ENCODE results near the gene ZNF396. TPM values are rescaled to one million over a fixed set of nuclear protein-coding genes. Genes with fewer than 3 reads are reported as not detected.

ZNF396 gene
- total and polyA plus RNA-seq, 9 of the 15 experiments (the other 6 are each of a cell fraction or from before 2014, with no cell fraction given): 0.73 to 2.3 (median 1.9) TPM

- TF ChIP-seq RERE (CRISPR knock-in tag; IDR thresholded peaks at IDR 0.05; ENCODE audit: borderline replicate concordance): no peak
- TF ChIP-seq RAD21 (CRISPR knock-in tag; conservative IDR thresholded peaks at IDR 0.05 in 1 of 2, IDR thresholded peaks at IDR 0.05 in 1 of 2): peak in 1 of 2 experiments; percentile 54; a peak in 2 of 4 replicates
- no peak for TF ChIP-seq XRCC3 (IDR thresholded peaks at IDR 0.05)
- TF ChIP-seq ZNF318 (IDR thresholded peaks at IDR 0.05; ENCODE audit: borderline replicate concordance in 1 of 2, low read depth in 1 of 2): no peak
- TF ChIP-seq HDAC1 (IDR thresholded peaks at IDR 0.05): no peak
- TF ChIP-seq SMC3 (conservative IDR thresholded peaks at IDR 0.05; ENCODE audit: insufficient read depth, low read depth, low read length): 0 out of 2 replicates have a peak, but pooled peaks have one; percentile 29
- TF ChIP-seq IRF1 (CRISPR knock-in tag; IDR thresholded peaks at IDR 0.05; ENCODE audit: borderline replicate concordance): no peak
- TF ChIP-seq TAF7 (tag; IDR thresholded peaks at IDR 0.05): no peak
- TF ChIP-seq ZBTB12 (CRISPR knock-in tag; IDR thresholded peaks at IDR 0.05): no peak
- no peak for TF ChIP-seq YBX1 (IDR thresholded peaks at IDR 0.05)
- no peak for TF ChIP-seq BACH1 (tag; IDR thresholded peaks at IDR 0.05)
These were observed 10.0 kb upstream of the ZNF396 start (continued) for GRCh38 chr18:35387152-35387571.

Data from K562 (cell line).